GM13977 (cell line): Measurements from ENCODE around the gene KRT27.

Source experiments
- DNase-seq: peaks from one replicate; pipeline ENCODE4 v3.0.0; 2012; ENCODE audit warnings: low spot score
- in situ Hi-C: fragments of 300-500 bp; cut with MboI; formaldehyde crosslinking; loops from one replicate; pipeline ENCODE4 v1.12.0; 2022; ENCODE audit warnings: low sequenced_read_pairs, low pct_unique_long_range_greater_than_20kb, mixed read lengths, inconsistent platforms; ENCODE audit not compliant: unreplicated experiment
- TF ChIP-seq, protein P1 (sequence below): IDR thresholded peaks from 2 replicates; pipeline ENCODE4 v1.5.1; 2012; ENCODE audit warnings: mild to moderate bottlenecking, control low read depth; ENCODE audit not compliant: insufficient read depth; ENCODE audit errors: extremely low read depth, missing control alignments

Gene KRT27

GRCh38 chr17:40779181-40779909 lies 3.0 kb downstream of the KRT27 start:
- in situ Hi-C loops = no loop called here
- TF ChIP-seq, protein P1, sequence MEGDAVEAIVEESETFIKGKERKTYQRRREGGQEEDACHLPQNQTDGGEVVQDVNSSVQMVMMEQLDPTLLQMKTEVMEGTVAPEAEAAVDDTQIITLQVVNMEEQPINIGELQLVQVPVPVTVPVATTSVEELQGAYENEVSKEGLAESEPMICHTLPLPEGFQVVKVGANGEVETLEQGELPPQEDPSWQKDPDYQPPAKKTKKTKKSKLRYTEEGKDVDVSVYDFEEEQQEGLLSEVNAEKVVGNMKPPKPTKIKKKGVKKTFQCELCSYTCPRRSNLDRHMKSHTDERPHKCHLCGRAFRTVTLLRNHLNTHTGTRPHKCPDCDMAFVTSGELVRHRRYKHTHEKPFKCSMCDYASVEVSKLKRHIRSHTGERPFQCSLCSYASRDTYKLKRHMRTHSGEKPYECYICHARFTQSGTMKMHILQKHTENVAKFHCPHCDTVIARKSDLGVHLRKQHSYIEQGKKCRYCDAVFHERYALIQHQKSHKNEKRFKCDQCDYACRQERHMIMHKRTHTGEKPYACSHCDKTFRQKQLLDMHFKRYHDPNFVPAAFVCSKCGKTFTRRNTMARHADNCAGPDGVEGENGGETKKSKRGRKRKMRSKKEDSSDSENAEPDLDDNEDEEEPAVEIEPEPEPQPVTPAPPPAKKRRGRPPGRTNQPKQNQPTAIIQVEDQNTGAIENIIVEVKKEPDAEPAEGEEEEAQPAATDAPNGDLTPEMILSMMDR = no peak
- DNase-seq = no peak

- DNase-seq = no peak
- in situ Hi-C loops = no loop called here
- TF ChIP-seq, protein P1 = no peak
Observed at GRCh38 chr17:40778461-40778860, 3.9 kb downstream of the KRT27 start.

DNA sequence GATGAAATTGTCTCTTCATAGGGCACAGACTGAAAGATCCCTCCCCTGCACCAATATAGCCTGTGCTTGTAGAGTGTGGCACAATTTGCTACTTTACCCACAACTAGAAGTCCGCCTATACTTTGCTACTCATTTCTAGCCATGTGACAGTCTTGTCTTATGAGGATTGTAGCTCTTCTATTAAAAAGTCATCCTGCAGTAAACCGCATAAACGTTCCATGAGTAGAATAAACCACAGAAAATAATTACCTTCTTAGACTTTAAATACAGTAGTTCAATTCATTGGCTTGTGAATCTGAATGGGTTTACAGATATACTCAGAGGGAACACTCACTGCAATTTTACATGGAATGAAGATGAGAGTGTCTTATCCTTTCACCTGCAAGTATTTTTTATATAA lies 4.4 kb downstream of the KRT27 start:
- in situ Hi-C loops = no loop called here
- TF ChIP-seq, protein P1 = no peak
- DNase-seq = no peak

- in situ Hi-C loops = no loop called here
- TF ChIP-seq, protein P1 = no peak
- no peak for DNase-seq
Observed at GRCh38 chr17:40777459-40777858, 4.9 kb downstream of the KRT27 start.

GRCh38 chr17:40775945-40776344 lies 6.4 kb downstream of the KRT27 start:
- in situ Hi-C loops = no loop called here
- DNase-seq = no peak
- TF ChIP-seq, protein P1 = no peak

GRCh38 chr17:40772101-40772500 lies 10.2 kb downstream of the KRT27 start, which contains the start of gene KRT26:
KRT26 (minus strand) TSS chr17:40772201; CDS start chr17:40772113, 88 bp downstream.
- in situ Hi-C loops = no loop called here
- TF ChIP-seq, protein P1 = no peak
- DNase-seq = no peak
